Measurements from ENCODE around the gene RBMS3. TPM values are rescaled to one million over a fixed set of nuclear protein-coding genes. Genes with fewer than 3 reads are reported as not detected.

RBMS3 gene
- total and polyA plus RNA-seq, 7 donors, result 0.46 to 61.9 (median 39.9) TPM

DNA sequence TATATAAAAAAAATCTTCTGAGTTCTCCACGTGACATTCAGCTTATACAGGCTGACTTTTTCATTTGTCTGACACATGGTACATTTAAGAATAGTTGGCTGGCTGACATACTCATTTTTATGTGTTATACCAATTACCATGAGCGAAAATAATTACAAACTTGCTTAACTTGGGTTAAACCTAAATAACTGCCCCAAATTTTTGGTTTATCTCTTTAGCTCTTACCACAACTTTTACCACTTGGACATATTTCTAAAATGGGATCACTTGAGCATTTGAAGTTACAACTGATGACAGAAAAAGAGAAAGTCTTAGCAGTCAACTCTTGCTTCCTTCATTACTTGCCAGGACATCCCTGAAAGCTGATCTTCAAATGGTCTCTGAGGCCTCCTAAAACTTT, 618.1 kb downstream of the RBMS3 start:
- Histone ChIP-seq H3K4me1 (peaks cover 0 to 24% (median 11%) of the 10 kb centered on the region in 4 donors), H3K27ac (no peak overlapping the region), H3K4me3 (no peak overlapping the region), H3K27me3 (no peaks in the 10 kb centered on the region), H3K9me3 (no peaks in the 10 kb centered on the region), H3K36me3 (no peaks in the 10 kb centered on the region)
- DNase-seq, result no peak
- 77% methylated on average over 2 of the region's 2 CpGs for WGBS, 2 donors
- TF ChIP-seq EP300 (IDR thresholded peaks at IDR 0.05), result no peak
- no peak for TF ChIP-seq POLR2A (IDR thresholded peaks at IDR 0.05)
- TF ChIP-seq POLR2AphosphoS5 (IDR thresholded peaks at IDR 0.05), result no peak
- TF ChIP-seq, protein P1, sequence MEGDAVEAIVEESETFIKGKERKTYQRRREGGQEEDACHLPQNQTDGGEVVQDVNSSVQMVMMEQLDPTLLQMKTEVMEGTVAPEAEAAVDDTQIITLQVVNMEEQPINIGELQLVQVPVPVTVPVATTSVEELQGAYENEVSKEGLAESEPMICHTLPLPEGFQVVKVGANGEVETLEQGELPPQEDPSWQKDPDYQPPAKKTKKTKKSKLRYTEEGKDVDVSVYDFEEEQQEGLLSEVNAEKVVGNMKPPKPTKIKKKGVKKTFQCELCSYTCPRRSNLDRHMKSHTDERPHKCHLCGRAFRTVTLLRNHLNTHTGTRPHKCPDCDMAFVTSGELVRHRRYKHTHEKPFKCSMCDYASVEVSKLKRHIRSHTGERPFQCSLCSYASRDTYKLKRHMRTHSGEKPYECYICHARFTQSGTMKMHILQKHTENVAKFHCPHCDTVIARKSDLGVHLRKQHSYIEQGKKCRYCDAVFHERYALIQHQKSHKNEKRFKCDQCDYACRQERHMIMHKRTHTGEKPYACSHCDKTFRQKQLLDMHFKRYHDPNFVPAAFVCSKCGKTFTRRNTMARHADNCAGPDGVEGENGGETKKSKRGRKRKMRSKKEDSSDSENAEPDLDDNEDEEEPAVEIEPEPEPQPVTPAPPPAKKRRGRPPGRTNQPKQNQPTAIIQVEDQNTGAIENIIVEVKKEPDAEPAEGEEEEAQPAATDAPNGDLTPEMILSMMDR (IDR thresholded peaks at IDR 0.05), result no peak
- intact Hi-C loops (cut with DNase I), result no loop called here

GRCh38 chr3:29901097-29901496, 620.2 kb downstream of the RBMS3 start:
- Histone ChIP-seq H3K4me1 (peaks cover 0 to 24% (median 11%) of the 10 kb centered on the region in 4 donors), H3K9me3 (no peaks in the 10 kb centered on the region), H3K27me3 (no peaks in the 10 kb centered on the region), H3K36me3 (no peaks in the 10 kb centered on the region), H3K4me3 (no peak overlapping the region), H3K27ac (peak overlapping the region in 1 of 4 donors; percentile 19)
- 65 to 78% methylated on average over 2 of the region's 2 CpGs for WGBS, 2 donors
- intact Hi-C loops (cut with DNase I), result no loop called here
- DNase-seq, result no peak
- TF ChIP-seq POLR2AphosphoS5 (IDR thresholded peaks at IDR 0.05) (no peak), EP300 (IDR thresholded peaks at IDR 0.05) (no peak)

- TF ChIP-seq EP300 (IDR thresholded peaks at IDR 0.05) (no peak), POLR2AphosphoS5 (IDR thresholded peaks at IDR 0.05) (no peak), POLR2A (IDR thresholded peaks at IDR 0.05) (no peak)
- TF ChIP-seq, protein P1 (IDR thresholded peaks at IDR 0.05), result no peak
- WGBS, 2 donors, result 83 to 90% methylated on average over 1 of the region's 1 CpG
- Histone ChIP-seq H3K4me1 (peaks cover 0 to 15% (median 11%) of the 10 kb centered on the region in 4 donors), H3K9me3 (no peaks in the 10 kb centered on the region), H3K4me3 (no peak overlapping the region), H3K27ac (no peak overlapping the region), H3K27me3 (no peaks in the 10 kb centered on the region), H3K36me3 (no peaks in the 10 kb centered on the region)
- DNase-seq, result no peak
- intact Hi-C loops (cut with DNase I), result no loop called here
Measured at GRCh38 chr3:29903600-29903999, 622.7 kb downstream of the RBMS3 start.

- no peaks in the 10 kb centered on the region for H3K27me3 ChIP-seq
Measured at GRCh38 chr3:29906906-29907305, 626.0 kb downstream of the RBMS3 start.

DNA sequence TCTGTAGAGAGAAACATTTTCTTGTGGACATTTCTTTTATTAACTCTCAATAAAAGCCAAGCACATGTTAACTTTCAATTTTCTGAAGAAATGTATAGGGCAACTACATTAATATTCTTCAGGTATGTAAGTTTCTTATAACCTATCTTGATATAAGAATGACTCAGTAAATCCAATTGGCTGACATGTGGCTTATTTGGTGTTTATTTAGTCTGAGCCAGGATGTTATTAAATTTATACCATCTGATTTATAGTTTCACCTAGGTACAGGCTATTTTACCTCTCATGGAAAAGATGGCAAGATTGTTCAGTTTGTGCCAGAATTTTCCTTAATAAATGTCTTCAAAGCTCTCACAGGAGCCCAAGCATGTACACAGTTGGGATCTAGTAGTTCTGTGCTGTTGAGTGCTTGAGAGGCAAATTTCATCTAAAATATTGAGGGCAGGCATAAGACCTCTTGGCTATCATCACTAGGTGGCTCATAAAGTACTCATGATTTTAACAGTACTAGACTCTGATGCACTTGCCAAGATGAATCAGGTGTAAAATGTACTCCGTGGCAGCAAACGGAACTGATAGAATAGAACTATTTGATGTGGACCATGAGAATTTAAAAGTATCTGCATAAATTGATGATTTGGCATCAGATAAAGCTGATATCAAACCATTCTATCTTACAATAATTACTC, 631.9 kb downstream of the RBMS3 start:
- no peaks in the 10 kb centered on the region for H3K27me3 ChIP-seq
- intact Hi-C loops (cut with DNase I), result no loop called here
- no peaks in the 10 kb centered on the region for H3K9me3 ChIP-seq
- H3K4me3 ChIP-seq, result no peak overlapping the region
- TF ChIP-seq, protein P1 (IDR thresholded peaks at IDR 0.05), result no peak
- TF ChIP-seq EP300 (IDR thresholded peaks at IDR 0.05) (no peak), POLR2AphosphoS5 (IDR thresholded peaks at IDR 0.05) (no peak), POLR2A (IDR thresholded peaks at IDR 0.05) (no peak)
- no peak overlapping the region for H3K27ac ChIP-seq
- DNase-seq, result no peak
- H3K4me1 ChIP-seq, result peaks cover 0 to 9% (median 6%) of the 10 kb centered on the region in 4 donors
- WGBS, 2 donors, result 89 to 93% methylated on average over 2 of the region's 2 CpGs
- no peaks in the 10 kb centered on the region for H3K36me3 ChIP-seq

More at GRCh38 chr3:29906906-29907305, 626.0 kb downstream of the RBMS3 start:
- DNase-seq, result no peak
- intact Hi-C loops (cut with DNase I), result no loop called here
- 80 to 84% methylated on average over 1 of the region's 1 CpG for WGBS, 2 donors
- Histone ChIP-seq H3K4me3 (no peak overlapping the region), H3K27ac (no peak overlapping the region), H3K36me3 (no peaks in the 10 kb centered on the region), H3K9me3 (no peaks in the 10 kb centered on the region), H3K4me1 (peaks cover 0 to 9% (median 6%) of the 10 kb centered on the region in 4 donors)
- TF ChIP-seq, protein P1 (IDR thresholded peaks at IDR 0.05), result no peak
- TF ChIP-seq EP300 (IDR thresholded peaks at IDR 0.05) (no peak), POLR2AphosphoS5 (IDR thresholded peaks at IDR 0.05) (no peak), POLR2A (IDR thresholded peaks at IDR 0.05) (no peak)
